Large intestine (tissue), 3 donors: ENCODE results near the gene RCBTB2. TPM values are rescaled to one million over a fixed set of nuclear protein-coding genes. Genes with fewer than 3 reads are reported as not detected.
A peak's percentile ranks its signal among the peaks of the same experiment; 100 is the strongest.

Source experiments
- DNase-seq, 2 donors: peaks; one replicate each; pipeline versions ENCODE4 v3.0.0 to v3.0.0-alpha.2; 2013
- H3K27ac ChIP-seq: one replicate; pipeline ENCODE4 v1.5.1; 2013; ENCODE audit warnings: low read length
- H3K27me3 ChIP-seq: 2 replicates; pipeline ENCODE4 v1.6.1; 2013; ENCODE audit warnings: low read length; ENCODE audit not compliant: control insufficient read depth, insufficient read depth
- H3K36me3 ChIP-seq: 2 replicates; pipeline ENCODE4 v1.6.1; 2013; ENCODE audit warnings: low read length; ENCODE audit not compliant: control insufficient read depth, insufficient read depth
- H3K4me1 ChIP-seq: one replicate; pipeline ENCODE4 v1.6.1; 2013; ENCODE audit warnings: low read length; ENCODE audit not compliant: control insufficient read depth, insufficient read depth
- H3K4me3 ChIP-seq: one replicate; pipeline ENCODE4 v1.5.1; 2013; ENCODE audit warnings: low read length
- H3K9me3 ChIP-seq: one replicate; pipeline ENCODE4 v1.6.1; 2013; ENCODE audit warnings: mild to moderate bottlenecking, low read depth, low read length, moderate library complexity; ENCODE audit not compliant: control insufficient read depth
- WGBS: methylation state at CpG from one replicate; pipeline ENCODE4 v1.1.5; 2013; ENCODE audit warnings: low lambda C conversion rate; ENCODE audit not compliant: insufficient coverage; 5-methylcytosine and 5-hydroxymethylcytosine counted together
- polyA plus RNA-seq: library from polyadenylated mRNA; unstranded; fragments of 120-200 nt; gene quantifications from one replicate; pipeline ENCODE4 v1.2.1, GENCODE V29; 2013

The RCBTB2 gene
- polyA plus RNA-seq, 1 donor, result 14.5 TPM

DNA sequence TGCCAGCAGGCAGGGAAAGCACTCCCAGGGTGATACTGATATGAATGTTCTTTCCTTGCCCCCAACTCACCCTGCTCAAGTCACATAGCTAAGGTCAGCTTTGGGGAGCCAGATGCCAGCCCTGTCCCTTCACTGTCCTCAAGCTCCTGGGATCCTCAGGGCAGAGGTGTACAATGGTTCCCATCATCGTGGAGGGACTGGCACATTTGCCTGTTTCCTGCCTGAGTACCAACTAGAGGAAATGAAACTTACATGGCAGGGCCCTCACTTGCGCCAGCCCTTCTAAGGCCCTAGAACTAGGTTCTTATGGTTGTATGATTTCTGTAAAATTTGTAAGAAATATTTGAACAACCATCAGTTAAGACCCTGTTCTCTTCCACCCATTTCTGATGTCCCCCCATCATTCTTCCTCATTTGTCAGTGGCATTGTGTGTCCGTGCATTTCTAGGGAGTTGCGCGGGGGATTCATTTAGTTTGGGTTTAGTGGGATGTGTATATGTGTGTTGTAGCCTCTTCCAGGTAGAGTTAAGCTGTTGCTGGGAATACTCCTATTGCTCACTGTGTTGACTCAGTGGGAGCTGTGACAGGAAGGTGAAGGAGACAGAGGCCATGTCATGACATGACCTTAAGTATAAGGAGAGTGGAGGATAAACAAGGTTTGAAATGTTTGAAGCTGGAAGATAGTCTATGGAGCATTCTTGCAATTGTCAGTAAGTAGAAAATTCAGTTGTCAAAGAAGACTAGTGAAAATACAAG is 41.3 kb upstream of the RCBTB2 start:
- DNase-seq, result no peak
- Histone ChIP-seq H3K4me3 (no peak overlapping the region), H3K36me3 (no peaks in the 10 kb centered on the region), H3K27me3 (no peaks in the 10 kb centered on the region), H3K27ac (no peak overlapping the region), H3K9me3 (no peaks in the 10 kb centered on the region), H3K4me1 (peaks cover 3% of the 10 kb centered on the region)
- no CpG with 5 or more reads among the region's 5 CpGs for WGBS

- H3K27ac ChIP-seq, result no peak overlapping the region
- H3K4me1 ChIP-seq, result no peaks in the 10 kb centered on the region
- WGBS, result 71% methylated on average over 4 of the region's 7 CpGs
- no peaks in the 10 kb centered on the region for H3K9me3 ChIP-seq
- no peak for DNase-seq
- H3K4me3 ChIP-seq, result no peak overlapping the region
- H3K27me3 ChIP-seq, result no peaks in the 10 kb centered on the region
- no peaks in the 10 kb centered on the region for H3K36me3 ChIP-seq
Measured at GRCh38 chr13:48573213-48574007, 40.5 kb upstream of the RCBTB2 start.

- H3K27me3 ChIP-seq, result no peaks in the 10 kb centered on the region
- no peaks in the 10 kb centered on the region for H3K4me1 ChIP-seq
- H3K27ac ChIP-seq, result peak overlapping the region; percentile 50
- H3K9me3 ChIP-seq, result no peaks in the 10 kb centered on the region
- WGBS, result 43% methylated on average over 1 of the region's 9 CpGs
- no peaks in the 10 kb centered on the region for H3K36me3 ChIP-seq
- no peak for DNase-seq
- H3K4me3 ChIP-seq, result no peak overlapping the region
Measured at GRCh38 chr13:48571126-48571913, 38.4 kb upstream of the RCBTB2 start.

DNA sequence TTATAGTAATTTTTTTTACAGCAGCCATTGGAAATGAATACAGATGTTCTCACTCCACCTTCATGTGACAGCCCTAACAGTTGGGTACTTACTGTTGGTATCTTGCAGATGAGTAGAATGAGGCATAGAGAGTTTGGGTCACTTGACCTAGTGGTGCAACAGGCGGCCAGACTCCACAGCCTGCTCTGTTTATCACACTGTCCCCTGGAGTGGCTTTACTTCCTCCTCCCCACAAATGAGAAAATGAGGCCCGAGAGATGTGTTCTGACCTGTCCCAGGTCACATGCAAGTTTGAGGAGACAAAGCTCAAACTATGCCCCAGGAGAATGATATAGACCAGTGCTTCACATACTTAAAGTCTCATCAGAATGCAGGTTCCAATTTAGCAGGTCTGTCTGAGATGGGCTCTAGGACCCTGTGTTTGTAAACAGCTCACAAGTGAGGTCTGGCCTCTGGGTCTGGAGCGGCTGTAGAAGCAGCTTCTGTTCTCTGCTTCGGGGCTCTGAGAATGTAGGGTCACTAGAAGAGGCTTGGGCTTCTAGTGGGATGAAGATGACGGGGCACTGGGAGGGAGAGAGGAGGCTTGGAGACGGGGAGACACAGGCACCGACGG is 37.4 kb upstream of the RCBTB2 start:
- no peaks in the 10 kb centered on the region for H3K4me1 ChIP-seq
- no peaks in the 10 kb centered on the region for H3K27me3 ChIP-seq
- no CpG with 5 or more reads among the region's 8 CpGs for WGBS
- no peaks in the 10 kb centered on the region for H3K9me3 ChIP-seq
- no peak overlapping the region for H3K4me3 ChIP-seq
- DNase-seq, result no peak
- H3K36me3 ChIP-seq, result no peaks in the 10 kb centered on the region
- no peak overlapping the region for H3K27ac ChIP-seq

DNA sequence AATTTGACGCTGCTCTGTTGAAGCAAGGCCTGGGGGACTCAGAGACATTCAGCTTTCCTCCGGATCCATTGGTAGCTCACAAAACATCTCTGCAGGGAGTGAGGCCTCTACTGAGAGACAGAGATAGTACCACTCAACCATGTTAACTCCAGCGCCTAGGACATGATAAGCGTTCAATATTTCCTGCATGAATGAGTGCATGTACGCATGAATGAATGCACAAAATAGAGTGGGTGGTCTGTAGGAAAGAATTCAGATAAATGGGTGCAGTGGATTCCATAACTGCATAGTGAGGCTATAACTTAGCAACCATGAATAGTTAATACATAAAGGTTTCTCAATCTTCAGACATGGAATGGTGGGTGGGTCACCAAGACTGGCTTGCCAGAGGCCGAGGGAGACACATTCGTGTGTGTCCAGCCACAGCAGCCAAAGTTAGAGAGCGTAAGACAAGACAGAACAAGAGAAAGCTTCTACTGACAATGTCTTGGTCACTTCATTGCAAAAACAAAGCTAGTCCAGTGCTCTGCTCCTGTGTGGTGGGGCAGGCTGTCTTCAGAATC is 36.3 kb upstream of the RCBTB2 start:
- no peaks in the 10 kb centered on the region for H3K36me3 ChIP-seq
- no CpG with 5 or more reads among the region's 8 CpGs for WGBS
- no peaks in the 10 kb centered on the region for H3K9me3 ChIP-seq
- no peak overlapping the region for H3K27ac ChIP-seq
- no peaks in the 10 kb centered on the region for H3K4me1 ChIP-seq
- no peaks in the 10 kb centered on the region for H3K27me3 ChIP-seq
- no peak overlapping the region for H3K4me3 ChIP-seq
- DNase-seq, result no peak

- no peak for DNase-seq
- H3K4me1 ChIP-seq, result no peaks in the 10 kb centered on the region
- H3K27me3 ChIP-seq, result no peaks in the 10 kb centered on the region
- H3K4me3 ChIP-seq, result no peak overlapping the region
- 69% methylated on average over 3 of the region's 6 CpGs for WGBS
- H3K27ac ChIP-seq, result no peak overlapping the region
- no peaks in the 10 kb centered on the region for H3K36me3 ChIP-seq
- H3K9me3 ChIP-seq, result no peaks in the 10 kb centered on the region
Measured at GRCh38 chr13:48568370-48569103, 35.7 kb upstream of the RCBTB2 start.

GRCh38 chr13:48567515-48568369 is 34.9 kb upstream of the RCBTB2 start:
- DNase-seq, result no peak
- 72% methylated on average over 2 of the region's 6 CpGs for WGBS
- Histone ChIP-seq H3K27me3 (no peaks in the 10 kb centered on the region), H3K36me3 (no peaks in the 10 kb centered on the region), H3K4me1 (no peaks in the 10 kb centered on the region), H3K27ac (peak overlapping the region; percentile 38), H3K9me3 (no peaks in the 10 kb centered on the region), H3K4me3 (no peak overlapping the region)

- Histone ChIP-seq H3K4me1 (no peaks in the 10 kb centered on the region), H3K4me3 (no peak overlapping the region), H3K27me3 (no peaks in the 10 kb centered on the region), H3K9me3 (no peaks in the 10 kb centered on the region), H3K36me3 (no peaks in the 10 kb centered on the region), H3K27ac (no peak overlapping the region)
- no peak for DNase-seq
- 83% methylated on average over 1 of the region's 3 CpGs for WGBS
Measured at GRCh38 chr13:48564056-48564455, 31.2 kb upstream of the RCBTB2 start.

GRCh38 chr13:48563626-48564025 is 30.7 kb upstream of the RCBTB2 start:
- no peaks in the 10 kb centered on the region for H3K4me1 ChIP-seq
- no peak overlapping the region for H3K27ac ChIP-seq
- H3K27me3 ChIP-seq, result no peaks in the 10 kb centered on the region
- no peaks in the 10 kb centered on the region for H3K36me3 ChIP-seq
- no peak overlapping the region for H3K4me3 ChIP-seq
- H3K9me3 ChIP-seq, result no peaks in the 10 kb centered on the region
- DNase-seq, result no peak
